ENCODE results near the gene SLC15A1. TPM values are rescaled to one million over a fixed set of nuclear protein-coding genes. Genes with fewer than 3 reads are reported as not detected.
"Not testable (repeated sequence)": the region's sequence is repeated elsewhere in the genome, so short reads cannot be mapped to it uniquely, and the experiment has no call there.

Gene SLC15A1
- total and polyA plus RNA-seq, 5 experiments from 2014 or later, result not detected

- H3K9me3 Mint-ChIP-seq, result peaks cover 0 to 34% (median 2%) of the 10 kb centered on the region in 9 donors
- H3K4me1 Mint-ChIP-seq, result no peaks in the 10 kb centered on the region
- no peak overlapping the region for H3K4me3 Mint-ChIP-seq
- no peak overlapping the region for H3K27ac Mint-ChIP-seq
- H3K27me3 Mint-ChIP-seq, result peaks cover 0 to 20% (median 6%) of the 10 kb centered on the region in 5 donors
- ATAC-seq (no peak), DNase-seq (no peak)
- POLR2A ChIA-PET, result no interaction called here
- peaks cover 0 to 6% (median 0%) of the 10 kb centered on the region in 3 donors for H3K36me3 Mint-ChIP-seq
These were observed 13.6 kb upstream of the SLC15A1 start for GRCh38 chr13:98765996-98766519.

GRCh38 chr13:98761986-98762616 is 9.6 kb upstream of the SLC15A1 start:
- ATAC-seq, result no peak
- no peaks in the 10 kb centered on the region for H3K4me1 Mint-ChIP-seq
- POLR2A ChIA-PET, result no interaction called here
- no peak overlapping the region for H3K27ac Mint-ChIP-seq
- H3K9me3 Mint-ChIP-seq, result peaks cover 3 to 26% (median 11%) of the 10 kb centered on the region in 9 donors
- H3K4me3 Mint-ChIP-seq, result no peak overlapping the region
- DNase-seq, result no peak
- peaks cover 0 to 10% (median 0%) of the 10 kb centered on the region in 3 donors for H3K36me3 Mint-ChIP-seq
- H3K27me3 Mint-ChIP-seq, result peaks cover 4 to 30% (median 10%) of the 10 kb centered on the region in 5 donors

GRCh38 chr13:98761126-98761985 is 8.9 kb upstream of the SLC15A1 start:
- POLR2A ChIA-PET, result no interaction called here

GRCh38 chr13:98755729-98756128 is 3.3 kb upstream of the SLC15A1 start:
- POLR2A ChIA-PET, result no interaction called here
- H3K27ac Mint-ChIP-seq, result peak overlapping the region in 1 of 10 donors; percentile 11
- DNase-seq (no peak), ATAC-seq (no peak)
- H3K36me3 Mint-ChIP-seq, result peaks cover 3 to 25% (median 4%) of the 10 kb centered on the region in 3 donors
- H3K27me3 Mint-ChIP-seq, result peaks cover 32 to 76% (median 46%) of the 10 kb centered on the region in 5 donors
- H3K4me1 Mint-ChIP-seq, result peaks cover 0 to 12% (median 4%) of the 10 kb centered on the region in 4 donors
- H3K9me3 Mint-ChIP-seq, result peaks cover 5 to 37% (median 16%) of the 10 kb centered on the region in 9 donors
- no peak overlapping the region for H3K4me3 Mint-ChIP-seq

More at GRCh38 chr13:98761126-98761985, 8.9 kb upstream of the SLC15A1 start:
- Mint-ChIP-seq H3K9me3 (peaks cover 3 to 26% (median 11%) of the 10 kb centered on the region in 9 donors), H3K4me3 (no peak overlapping the region), H3K27ac (no peak overlapping the region), H3K27me3 (peaks cover 7 to 35% (median 14%) of the 10 kb centered on the region in 5 donors), H3K4me1 (no peaks in the 10 kb centered on the region), H3K36me3 (peaks cover 0 to 10% (median 0%) of the 10 kb centered on the region in 3 donors)
- no peak for ATAC-seq
- no peak for DNase-seq

- DNase-seq (no peak), ATAC-seq (no peak)
- Mint-ChIP-seq H3K36me3 (peaks cover 3 to 19% (median 4%) of the 10 kb centered on the region in 3 donors), H3K4me1 (peaks cover 0 to 12% (median 4%) of the 10 kb centered on the region in 4 donors), H3K27ac (no peak overlapping the region), H3K9me3 (peaks cover 0 to 30% (median 10%) of the 10 kb centered on the region in 9 donors), H3K4me3 (no peak overlapping the region), H3K27me3 (peaks cover 34 to 79% (median 50%) of the 10 kb centered on the region in 5 donors)
- POLR2A ChIA-PET, result no interaction called here
These were observed 2.6 kb upstream of the SLC15A1 start for GRCh38 chr13:98755116-98755515.

GRCh38 chr13:98754468-98754867 is 2.0 kb upstream of the SLC15A1 start:
- peaks cover 0 to 24% (median 10%) of the 10 kb centered on the region in 9 donors for H3K9me3 Mint-ChIP-seq
- DNase-seq, H3K27ac Mint-ChIP-seq, H3K4me3 Mint-ChIP-seq, POLR2A ChIA-PET, ATAC-seq: not testable (repeated sequence)
- peaks cover 4 to 16% (median 6%) of the 10 kb centered on the region in 3 donors for H3K36me3 Mint-ChIP-seq
- H3K27me3 Mint-ChIP-seq, result peaks cover 34 to 83% (median 53%) of the 10 kb centered on the region in 5 donors
- H3K4me1 Mint-ChIP-seq, result peaks cover 0 to 12% (median 4%) of the 10 kb centered on the region in 4 donors

GRCh38 chr13:98751861-98752466 is 508 bp downstream of the SLC15A1 start:
- H3K27me3 Mint-ChIP-seq, result peaks cover 38 to 70% (median 50%) of the 10 kb centered on the region in 5 donors

GRCh38 chr13:98751367-98751782 is 1.1 kb downstream of the SLC15A1 start:
- POLR2A ChIA-PET, result no interaction called here
- Mint-ChIP-seq H3K4me3 (peak overlapping the region in 3 of 10 donors; percentile 53 to 58 (median 53)), H3K36me3 (peaks cover 4 to 15% (median 6%) of the 10 kb centered on the region in 3 donors), H3K4me1 (peaks cover 0 to 12% (median 4%) of the 10 kb centered on the region in 4 donors), H3K27ac (no peak overlapping the region), H3K27me3 (peaks cover 35 to 64% (median 46%) of the 10 kb centered on the region in 5 donors), H3K9me3 (peaks cover 0 to 20% (median 10%) of the 10 kb centered on the region in 9 donors)
- ATAC-seq (no peak), DNase-seq (no peak)

More at GRCh38 chr13:98751861-98752466, 508 bp downstream of the SLC15A1 start:
- no peak for DNase-seq
- Mint-ChIP-seq H3K4me3 (peak overlapping the region in 9 of 10 donors; percentile 13 to 65 (median 53)), H3K27ac (no peak overlapping the region), H3K4me1 (peaks cover 0 to 12% (median 4%) of the 10 kb centered on the region in 4 donors), H3K9me3 (peaks cover 0 to 20% (median 10%) of the 10 kb centered on the region in 9 donors), H3K36me3 (peaks cover 4 to 15% (median 6%) of the 10 kb centered on the region in 3 donors)
- POLR2A ChIA-PET, result no interaction called here
- no peak for ATAC-seq

- ATAC-seq, result no peak
- H3K27me3 Mint-ChIP-seq, result peaks cover 25 to 46% (median 35%) of the 10 kb centered on the region in 5 donors
These were observed 3.0 kb downstream of the SLC15A1 start for GRCh38 chr13:98749501-98749900.

GRCh38 chr13:98746968-98747367 is 5.5 kb downstream of the SLC15A1 start:
- peaks cover 0 to 3% (median 0%) of the 10 kb centered on the region in 3 donors for H3K36me3 Mint-ChIP-seq
- no peak overlapping the region for H3K27ac Mint-ChIP-seq
- peaks cover 7 to 28% (median 18%) of the 10 kb centered on the region in 5 donors for H3K27me3 Mint-ChIP-seq
- H3K4me3 Mint-ChIP-seq, result no peak overlapping the region
- ATAC-seq (no peak), DNase-seq (no peak)
- peaks cover 0 to 4% (median 0%) of the 10 kb centered on the region in 9 donors for H3K9me3 Mint-ChIP-seq
- POLR2A ChIA-PET, result no interaction called here
- peaks cover 0 to 7% (median under 1%) of the 10 kb centered on the region in 4 donors for H3K4me1 Mint-ChIP-seq

More at GRCh38 chr13:98749501-98749900, 3.0 kb downstream of the SLC15A1 start:
- POLR2A ChIA-PET, result no interaction called here
- H3K27ac Mint-ChIP-seq, result no peak overlapping the region
- H3K36me3 Mint-ChIP-seq, result peaks cover 4 to 6% (median 6%) of the 10 kb centered on the region in 3 donors
- H3K4me1 Mint-ChIP-seq, result peaks cover 0 to 12% (median 4%) of the 10 kb centered on the region in 4 donors
- no peak overlapping the region for H3K4me3 Mint-ChIP-seq
- H3K9me3 Mint-ChIP-seq, result peaks cover 0 to 21% (median 6%) of the 10 kb centered on the region in 9 donors
- no peak for DNase-seq

GRCh38 chr13:98743377-98743776 is 9.1 kb downstream of the SLC15A1 start:
- Mint-ChIP-seq H3K36me3 (peaks cover 0 to 3% (median 0%) of the 10 kb centered on the region in 3 donors), H3K27ac (no peak overlapping the region), H3K4me3 (no peak overlapping the region), H3K4me1 (no peaks in the 10 kb centered on the region), H3K9me3 (peaks cover 0 to 17% (median 7%) of the 10 kb centered on the region in 9 donors), H3K27me3 (peaks cover 0 to 3% (median 0%) of the 10 kb centered on the region in 5 donors)
- DNase-seq (no peak), ATAC-seq (no peak)
- POLR2A ChIA-PET, result no interaction called here

- no peak overlapping the region for H3K4me3 Mint-ChIP-seq
- ATAC-seq (no peak), DNase-seq (no peak)
- H3K9me3 Mint-ChIP-seq, result peaks cover 0 to 21% (median 11%) of the 10 kb centered on the region in 9 donors
- peaks cover 0 to 3% (median 0%) of the 10 kb centered on the region in 5 donors for H3K27me3 Mint-ChIP-seq
- H3K27ac Mint-ChIP-seq, result no peak overlapping the region
- H3K36me3 Mint-ChIP-seq, result peaks cover 0 to 3% (median 2%) of the 10 kb centered on the region in 3 donors
- POLR2A ChIA-PET, result no interaction called here
- H3K4me1 Mint-ChIP-seq, result no peaks in the 10 kb centered on the region
These were observed 9.5 kb downstream of the SLC15A1 start for GRCh38 chr13:98742961-98743360.

Measured in naive thymus-derived CD8-positive, alpha-beta T cell (primary cell).